HL-60 (cell line): ENCODE results near the gene ZNF22.

ENCODE experiments used
- CTCF ChIP-seq: IDR thresholded peaks from one replicate; pipeline ENCODE4 v1.5.1; 2011; ENCODE audit warnings: low read length, control low read depth, inconsistent platforms; ENCODE audit not compliant: insufficient read depth
- GABPA ChIP-seq: IDR thresholded peaks from 2 replicates; pipeline ENCODE4 v1.6.1; 2012; ENCODE audit warnings: low read depth
- POLR2AphosphoS5 ChIP-seq: IDR thresholded peaks from 2 replicates; pipeline ENCODE4 v1.6.1; 2012; ENCODE audit warnings: low read depth
- REST ChIP-seq: IDR thresholded peaks from 2 replicates; pipeline ENCODE4 v1.6.1; 2012; ENCODE audit warnings: low read depth; ENCODE audit not compliant: insufficient replicate concordance
- SPI1 ChIP-seq: IDR thresholded peaks from 2 replicates; pipeline ENCODE4 v1.6.1; 2012; ENCODE audit warnings: low read depth, mild to moderate bottlenecking, borderline replicate concordance

- no peak for TF ChIP-seq CTCF
- no peak for TF ChIP-seq SPI1
- TF ChIP-seq GABPA: no peak
- TF ChIP-seq POLR2AphosphoS5: no peak
- no peak for TF ChIP-seq REST
Measured at GRCh38 chr10:44986179-44986578, 14.5 kb upstream of the ZNF22 start.
